H1 (cell line): ENCODE measurements around the gene ZNRF3. TPM values are rescaled to one million over a fixed set of nuclear protein-coding genes. Genes with fewer than 3 reads are reported as not detected.

Experiments
- KDM5A ChIP-seq: fragments of 200-600 bp; IDR thresholded peaks from 2 replicates; pipeline ENCODE4 v1.7.1; 2012; ENCODE audit warnings: mild to moderate bottlenecking, low read length, inconsistent platforms, mixed read lengths
- polyA plus RNA-seq, 7 experiments: library from polyadenylated mRNA; depleted of rRNA in 3 of 7; stranded (reverse) in 5 of 7; unstranded in 2 of 7; fragments of >200 nt in 5 of 7; fragments of 200-250 nt in 2 of 7; gene quantifications; 1 replicate in 5 of 7; 2 replicates in 1 of 7; 4 replicates in 1 of 7; pipeline versions ENCODE4 v1.2.1 to v1.2.3, GENCODE V29; 2011 to 2013; ENCODE audit warnings: missing spikeins in 2 of 7, mixed read lengths in 2 of 7
- total RNA-seq: library from RNA; stranded (reverse); fragmentation: NEBNext Ultra II Directional; extraction: Animal tissue kit (Norgen Biotek cat#: 25700); gene quantifications from 2 replicates; pipeline ENCODE4 v1.2.1, GENCODE V29; 2021

Gene ZNRF3
- total and polyA plus RNA-seq, 2 of the 8 experiments (the other 6 are each of a cell fraction or from before 2014, with no cell fraction given) = 14.1 to 21.7 TPM

- no peak for TF ChIP-seq KDM5A
- TF ChIP-seq, all 59 proteins: peak for 6
Observed at GRCh38 chr22:29071261-29072045, 188.1 kb downstream of the ZNRF3 start (continued).
